Measurements from ENCODE around the gene ATRNL1. TPM values are rescaled to one million over a fixed set of nuclear protein-coding genes. Genes with fewer than 3 reads are reported as not detected.

ATRNL1 gene
- total RNA-seq, 2 donors from 2014 or later = 5.1 to 22.9 TPM

- Histone ChIP-seq H3K4me3 (no peak overlapping the region), H3K27ac (no peak overlapping the region), H3K9me3 (no peaks in the 10 kb centered on the region), H3K4me1 (replicated peaks) (no peaks in the 10 kb centered on the region), H3K36me3 (no peaks in the 10 kb centered on the region), H3K27me3 (replicated peaks; ENCODE audit: insufficient read depth) (no peaks in the 10 kb centered on the region)
- no peak for DNase-seq (ENCODE audit: low spot score)
- intact Hi-C loops (cut with DNase I) = no loop called here
- TF ChIP-seq POLR2AphosphoS5 (IDR thresholded peaks at IDR 0.05) (peak; percentile 4), POLR2A (IDR thresholded peaks at IDR 0.05) (no peak)
- 15% methylated on average over 3 of the region's 3 CpGs for WGBS
These were observed 844.5 kb downstream of the ATRNL1 start for GRCh38 chr10:115937768-115938056.

- Histone ChIP-seq H3K9me3 (no peaks in the 10 kb centered on the region), H3K4me3 (no peak overlapping the region), H3K4me1 (replicated peaks) (no peaks in the 10 kb centered on the region), H3K27ac (no peak overlapping the region), H3K36me3 (no peaks in the 10 kb centered on the region), H3K27me3 (replicated peaks; ENCODE audit: insufficient read depth) (no peaks in the 10 kb centered on the region)
- TF ChIP-seq POLR2AphosphoS5 (IDR thresholded peaks at IDR 0.05) (no peak), CTCF (IDR thresholded peaks at IDR 0.05) (no peak), POLR2A (IDR thresholded peaks at IDR 0.05) (no peak)
- no peak for DNase-seq (ENCODE audit: low spot score)
- WGBS = 78% methylated on average over 7 of the region's 7 CpGs
- intact Hi-C loops (cut with DNase I) = no loop called here
These were observed 846.1 kb downstream of the ATRNL1 start for GRCh38 chr10:115939101-115939854.

- no peak for DNase-seq (ENCODE audit: low spot score)
- intact Hi-C loops (cut with DNase I) = loop anchor here (10.0 kb wide), 1 partner anchor 353 kb away; no protein-coding TSS in a partner anchor
These were observed 848.2 kb downstream of the ATRNL1 start for GRCh38 chr10:115941361-115941771.

GRCh38 chr10:115942101-115942500, 848.9 kb downstream of the ATRNL1 start:
- H3K4me3 ChIP-seq = no peak overlapping the region
- no peaks in the 10 kb centered on the region for H3K9me3 ChIP-seq
- H3K4me1 ChIP-seq (replicated peaks) = no peaks in the 10 kb centered on the region
- WGBS = 82% methylated on average over 4 of the region's 4 CpGs
- DNase-seq (ENCODE audit: low spot score) = no peak
- no peaks in the 10 kb centered on the region for H3K27me3 ChIP-seq (replicated peaks; ENCODE audit: insufficient read depth)
- intact Hi-C loops (cut with DNase I) = loop anchor here (10.0 kb wide), 1 partner anchor 353 kb away; no protein-coding TSS in a partner anchor
- no peak for TF ChIP-seq POLR2A (IDR thresholded peaks at IDR 0.05)
- no peak for TF ChIP-seq POLR2AphosphoS5 (IDR thresholded peaks at IDR 0.05)
- no peaks in the 10 kb centered on the region for H3K36me3 ChIP-seq
- H3K27ac ChIP-seq = no peak overlapping the region

More at GRCh38 chr10:115941361-115941771, 848.2 kb downstream of the ATRNL1 start:
- Histone ChIP-seq H3K9me3 (no peaks in the 10 kb centered on the region), H3K36me3 (no peaks in the 10 kb centered on the region), H3K4me3 (no peak overlapping the region), H3K4me1 (replicated peaks) (no peaks in the 10 kb centered on the region), H3K27me3 (replicated peaks; ENCODE audit: insufficient read depth) (no peaks in the 10 kb centered on the region), H3K27ac (no peak overlapping the region)
- 63% methylated on average over 3 of the region's 3 CpGs for WGBS
- TF ChIP-seq CTCF (IDR thresholded peaks at IDR 0.05) = no peak
- no peak for TF ChIP-seq POLR2A (IDR thresholded peaks at IDR 0.05)
- no peak for TF ChIP-seq POLR2AphosphoS5 (IDR thresholded peaks at IDR 0.05)

GRCh38 chr10:115944538-115944937, 851.4 kb downstream of the ATRNL1 start:
- DNase-seq (ENCODE audit: low spot score) = no peak
- no peak for TF ChIP-seq POLR2AphosphoS5 (IDR thresholded peaks at IDR 0.05)
- TF ChIP-seq POLR2A (IDR thresholded peaks at IDR 0.05) = no peak
- no peak for TF ChIP-seq CTCF (IDR thresholded peaks at IDR 0.05)
- Histone ChIP-seq H3K27me3 (replicated peaks; ENCODE audit: insufficient read depth) (no peaks in the 10 kb centered on the region), H3K9me3 (no peaks in the 10 kb centered on the region), H3K4me1 (replicated peaks) (no peaks in the 10 kb centered on the region), H3K27ac (no peak overlapping the region), H3K36me3 (no peaks in the 10 kb centered on the region), H3K4me3 (no peak overlapping the region)
- intact Hi-C loops (cut with DNase I) = loop anchor here (10.0 kb wide), 1 partner anchor 350 kb away; no protein-coding TSS in a partner anchor
- WGBS = 58% methylated on average over 6 of the region's 6 CpGs

Data from prostate gland (tissue), 2 donors.